PC-9 (cell line): ENCODE measurements around the gene C13orf46. TPM values are rescaled to one million over a fixed set of nuclear protein-coding genes. Genes with fewer than 3 reads are reported as not detected.
A peak's percentile ranks its signal among the peaks of the same experiment; 100 is the strongest.

Experiments
- BruUV-seq: library from RNA; stranded (reverse); fragments of 400-500 nt; replicated peaks from 2 replicates; lab custom pipeline; 2021; lab: Mats Ljungman, UMichigan
- CTCF ChIA-PET: fragments of 300-600 bp; sonication (Branson Sonifier 250); formaldehyde crosslinking; loops from one replicate; lab custom pipeline; 2022; ENCODE audit warnings: antibody characterized with exemption; lab: Charles Lee
- POLR2A ChIA-PET: fragments of 300-600 bp; sonication (Branson Sonifier 250); formaldehyde crosslinking; loops from one replicate; lab custom pipeline; 2022; ENCODE audit warnings: antibody characterized with exemption; ENCODE audit not compliant: unreplicated experiment; lab: Charles Lee
- DNase-seq, 2 experiments: peaks; one replicate each; pipeline versions ENCODE4 v3.0.0 to v3.0.0-alpha.2; 2015 to 2022; ENCODE audit warnings: mixed read lengths in 1 of 2
- H2AFZ ChIP-seq: fragments of 200-600 bp; sonication (generic); 2 replicates; pipeline ENCODE4 v1.8.1; 2017; ENCODE audit warnings: antibody characterized with exemption
- H3F3A ChIP-seq: fragments of 200-600 bp; sonication (generic); 2 replicates; pipeline ENCODE4 v1.8.1; 2017; ENCODE audit warnings: antibody characterized with exemption, mild to moderate bottlenecking, low read depth; ENCODE audit not compliant: insufficient read depth
- H3K27ac ChIP-seq: fragments of 200-600 bp; sonication (generic); 2 replicates; pipeline ENCODE4 v1.6.1; 2016; ENCODE audit warnings: mixed run types
- H3K27me3 ChIP-seq: fragments of 200-600 bp; sonication (generic); 2 replicates; pipeline ENCODE4 v1.6.1; 2016; ENCODE audit warnings: low read depth, mixed run types; ENCODE audit not compliant: insufficient read depth
- H3K36me3 ChIP-seq: fragments of 200-600 bp; sonication (generic); 2 replicates; pipeline ENCODE4 v1.6.1; 2016; ENCODE audit warnings: low read depth, mixed run types
- H3K4me1 ChIP-seq: fragments of 200-600 bp; sonication (generic); replicated peaks from 2 replicates; pipeline ENCODE4 v1.6.1; 2016; ENCODE audit warnings: mixed run types; ENCODE audit not compliant: insufficient read depth
- H3K4me2 ChIP-seq: fragments of 200-600 bp; sonication (generic); 2 replicates; pipeline ENCODE4 v1.6.1; 2017; ENCODE audit warnings: mixed run types
- H3K4me3 ChIP-seq: fragments of 200-600 bp; sonication (generic); 2 replicates; pipeline ENCODE4 v1.6.1; 2016; ENCODE audit warnings: mixed run types
- H3K79me2 ChIP-seq: fragments of 200-600 bp; sonication (generic); 2 replicates; pipeline ENCODE4 v1.6.1; 2017; ENCODE audit warnings: low read depth, mixed run types
- H3K9me2 ChIP-seq: fragments of 200-600 bp; sonication (generic); 2 replicates; pipeline ENCODE4 v1.8.1; 2017; ENCODE audit warnings: mild to moderate bottlenecking; ENCODE audit not compliant: insufficient read depth
- H3K9me3 ChIP-seq: fragments of 200-600 bp; sonication (generic); 2 replicates; pipeline ENCODE4 v1.8.1; 2016; ENCODE audit warnings: low read depth; ENCODE audit not compliant: insufficient read depth
- H4K20me1 ChIP-seq: fragments of 200-600 bp; sonication (generic); 2 replicates; pipeline ENCODE4 v1.8.1; 2017; ENCODE audit not compliant: insufficient read depth
- EZH2 ChIP-seq: fragments of 200-600 bp; sonication (generic); IDR thresholded peaks from 2 replicates; pipeline ENCODE4 v1.8.0; 2017; ENCODE audit warnings: antibody characterized with exemption, low read depth
- intact Hi-C: fragments of 100-400 bp; cut with micrococcal nuclease; formaldehyde crosslinking; loops from one replicate; pipeline ENCODE4 v1.10.0; 2022; ENCODE audit not compliant: unreplicated experiment
- total RNA-seq: library from RNA; stranded (reverse); gene quantifications from 2 replicates; pipeline ENCODE4 v1.2.3, GENCODE V29; 2021
- TF ChIP-seq, protein P1 (sequence below): fragments of 200-600 bp; sonication (generic); conservative IDR thresholded peaks from 2 replicates; pipeline ENCODE4 v1.6.1; 2017; ENCODE audit warnings: mixed run types, antibody characterized with exemption, mild to moderate bottlenecking, moderate library complexity

C13orf46 gene
- total RNA-seq, 1 experiment from 2014 or later, result 1.5 TPM

DNA sequence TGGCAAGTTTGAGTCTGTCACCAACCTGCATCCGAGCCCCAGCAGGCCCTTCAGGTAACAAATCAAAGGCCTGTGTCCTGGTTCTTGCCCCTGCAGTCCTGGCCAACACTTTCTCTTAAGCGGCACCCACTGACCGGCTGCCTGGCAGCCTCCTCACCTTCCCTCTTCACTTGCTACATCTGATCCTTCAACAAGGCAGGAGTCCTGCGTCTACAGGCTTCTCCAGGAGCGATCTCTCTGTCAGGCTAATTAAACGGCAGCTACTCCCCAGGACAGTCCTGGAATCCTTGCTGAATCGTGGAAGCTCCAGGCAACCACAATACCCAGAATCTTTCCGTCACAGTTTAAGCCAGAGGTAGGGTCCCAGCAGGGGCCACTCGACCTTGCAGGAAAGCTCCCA, 68.9 kb downstream of the C13orf46 start:
- Histone ChIP-seq H4K20me1 (no peaks in the 10 kb centered on the region), H3K9me2 (no peaks in the 10 kb centered on the region), H2AFZ (no peak overlapping the region), H3K36me3 (no peaks in the 10 kb centered on the region), H3K4me3 (no peak overlapping the region), H3K9me3 (no peaks in the 10 kb centered on the region), H3K4me2 (no peak overlapping the region), H3F3A (no peaks in the 10 kb centered on the region), H3K27me3 (no peaks in the 10 kb centered on the region), H3K4me1 (no peaks in the 10 kb centered on the region), H3K79me2 (no peaks in the 10 kb centered on the region), H3K27ac (no peak overlapping the region)
- no peak for DNase-seq
- BruUV-seq, result no TSS peak
- POLR2A ChIA-PET, result no interaction called here
- CTCF ChIA-PET, result no interaction called here
- TF ChIP-seq, protein P1, sequence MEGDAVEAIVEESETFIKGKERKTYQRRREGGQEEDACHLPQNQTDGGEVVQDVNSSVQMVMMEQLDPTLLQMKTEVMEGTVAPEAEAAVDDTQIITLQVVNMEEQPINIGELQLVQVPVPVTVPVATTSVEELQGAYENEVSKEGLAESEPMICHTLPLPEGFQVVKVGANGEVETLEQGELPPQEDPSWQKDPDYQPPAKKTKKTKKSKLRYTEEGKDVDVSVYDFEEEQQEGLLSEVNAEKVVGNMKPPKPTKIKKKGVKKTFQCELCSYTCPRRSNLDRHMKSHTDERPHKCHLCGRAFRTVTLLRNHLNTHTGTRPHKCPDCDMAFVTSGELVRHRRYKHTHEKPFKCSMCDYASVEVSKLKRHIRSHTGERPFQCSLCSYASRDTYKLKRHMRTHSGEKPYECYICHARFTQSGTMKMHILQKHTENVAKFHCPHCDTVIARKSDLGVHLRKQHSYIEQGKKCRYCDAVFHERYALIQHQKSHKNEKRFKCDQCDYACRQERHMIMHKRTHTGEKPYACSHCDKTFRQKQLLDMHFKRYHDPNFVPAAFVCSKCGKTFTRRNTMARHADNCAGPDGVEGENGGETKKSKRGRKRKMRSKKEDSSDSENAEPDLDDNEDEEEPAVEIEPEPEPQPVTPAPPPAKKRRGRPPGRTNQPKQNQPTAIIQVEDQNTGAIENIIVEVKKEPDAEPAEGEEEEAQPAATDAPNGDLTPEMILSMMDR, result no peak
- TF ChIP-seq EZH2, result no peak
- intact Hi-C loops, result no loop called here

DNA sequence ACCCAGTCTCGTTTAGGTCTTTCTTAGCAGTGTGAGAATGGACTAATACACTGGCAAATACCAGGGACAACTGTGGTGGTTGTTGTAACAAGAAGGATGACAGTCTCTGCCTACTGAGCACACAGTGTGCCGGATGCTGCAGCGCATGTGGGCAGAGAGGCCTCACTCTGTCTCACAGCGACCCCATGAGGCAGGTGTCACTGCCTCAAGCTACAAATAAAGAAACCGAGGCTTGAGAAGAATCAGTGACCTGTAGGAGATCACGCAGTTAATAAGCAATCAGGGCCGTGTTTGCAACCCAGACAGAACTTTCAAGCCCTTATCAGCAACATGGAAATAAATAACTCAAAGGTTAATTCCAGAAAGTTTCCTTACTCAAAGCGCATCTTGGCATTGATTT, 69.5 kb downstream of the C13orf46 start:
- Histone ChIP-seq H4K20me1 (no peaks in the 10 kb centered on the region), H3K27ac (no peak overlapping the region), H3K9me3 (no peaks in the 10 kb centered on the region), H3K27me3 (no peaks in the 10 kb centered on the region), H3K79me2 (no peaks in the 10 kb centered on the region), H3K4me2 (no peak overlapping the region), H3K4me3 (no peak overlapping the region), H3K36me3 (no peaks in the 10 kb centered on the region), H3K9me2 (no peaks in the 10 kb centered on the region), H3K4me1 (no peaks in the 10 kb centered on the region), H3F3A (no peaks in the 10 kb centered on the region), H2AFZ (no peak overlapping the region)
- ChIA-PET POLR2A (no interaction called here), CTCF (no interaction called here)
- TF ChIP-seq, protein P1, result peak; percentile 56
- no peak for TF ChIP-seq EZH2
- no TSS peak for BruUV-seq
- intact Hi-C loops, result no loop called here
- no peak for DNase-seq

DNA sequence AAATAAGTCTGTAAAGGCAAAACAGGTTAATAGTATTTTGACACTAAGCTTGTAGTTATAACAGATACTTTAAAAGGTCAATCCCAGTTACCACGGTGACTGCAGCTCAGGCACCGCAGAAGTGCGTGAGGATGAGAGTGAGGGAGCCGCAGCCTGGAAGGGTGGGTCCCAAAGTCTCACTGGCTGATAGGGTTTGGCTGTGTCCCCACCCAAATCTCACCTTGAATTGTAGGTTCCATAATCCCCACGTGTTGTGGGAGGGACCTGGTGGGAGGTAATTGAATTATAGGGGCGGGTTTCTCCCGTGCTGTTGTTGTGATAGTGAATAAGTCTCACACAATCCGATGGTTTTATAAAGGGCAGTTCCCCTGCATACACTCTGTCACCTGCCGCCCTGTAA, 70.0 kb downstream of the C13orf46 start:
- Histone ChIP-seq H3K9me3 (no peaks in the 10 kb centered on the region), H3K27ac (no peak overlapping the region), H3K36me3 (no peaks in the 10 kb centered on the region), H3K4me1 (no peaks in the 10 kb centered on the region), H3F3A (no peaks in the 10 kb centered on the region), H3K4me2 (no peak overlapping the region), H4K20me1 (no peaks in the 10 kb centered on the region), H3K27me3 (no peaks in the 10 kb centered on the region), H3K4me3 (no peak overlapping the region), H3K79me2 (no peaks in the 10 kb centered on the region), H2AFZ (no peak overlapping the region), H3K9me2 (no peaks in the 10 kb centered on the region)
- BruUV-seq, result no TSS peak
- POLR2A ChIA-PET, result no interaction called here
- CTCF ChIA-PET, result no interaction called here
- DNase-seq, result no peak
- TF ChIP-seq, protein P1, result no peak
- intact Hi-C loops, result no loop called here

Other genes starting within 250 kb of the C13orf46 start
- gene TMEM255B, start 214.8 kb downstream of the C13orf46 start, total RNA-seq, result 0.53 and 0.61 TPM in 2 replicates
- 92.9 and 93.8 TPM in 2 replicates for gene GAS6, start 110.0 kb downstream of the C13orf46 start, total RNA-seq
- 9.7 and 10.0 TPM in 2 replicates for gene RASA3, start 158.5 kb upstream of the C13orf46 start, total RNA-seq
- gene CFAP97D2, start 205.2 kb upstream of the C13orf46 start, total RNA-seq, result not detected in 2 replicates